NOMO-1 (cell line): ENCODE data around the gene CPSF4.

ENCODE experiments used
- DNase-seq, 2 experiments: peaks; one replicate each; lab custom pipeline; 2025; ENCODE audit not compliant: unreplicated experiment in 2 of 2; lab: John Stamatoyannopoulos, UW

The CPSF4 gene

GRCh38 chr7:99438573-99439480 lies at the start of gene CPSF4, which contains the start of gene PTCD1:
CPSF4 (plus strand) TSS chr7:99438943; CDS start chr7:99439083, 140 bp downstream.
PTCD1 (minus strand) TSS chr7:99438798; CDS start chr7:99435242, 3,556 bp downstream.
- DNase-seq, result peak; percentile 96 to 98

- DNase-seq, result no peak
Observed at GRCh38 chr7:99389772-99390171, 49.0 kb upstream of the CPSF4 start.

GRCh38 chr7:99390941-99391602 lies 47.7 kb upstream of the CPSF4 start:
- DNase-seq, result no peak

- DNase-seq, result no peak
Observed at GRCh38 chr7:99392046-99392445, 46.7 kb upstream of the CPSF4 start.

GRCh38 chr7:99392659-99393354 lies 45.9 kb upstream of the CPSF4 start:
- no peak for DNase-seq

- no peak for DNase-seq
Observed at GRCh38 chr7:99393355-99394187, 45.2 kb upstream of the CPSF4 start.

GRCh38 chr7:99394188-99394502 lies 44.6 kb upstream of the CPSF4 start:
- DNase-seq, result no peak

- DNase-seq, result no peak
Observed at GRCh38 chr7:99395616-99396327, 43.0 kb upstream of the CPSF4 start.

- DNase-seq, result no peak
Observed at GRCh38 chr7:99396418-99397296, 42.1 kb upstream of the CPSF4 start.

- DNase-seq, result no peak
Observed at GRCh38 chr7:99397297-99397983, 41.3 kb upstream of the CPSF4 start.

GRCh38 chr7:99398891-99399445 lies 39.8 kb upstream of the CPSF4 start:
- DNase-seq, result no peak

GRCh38 chr7:99399597-99399996 lies 39.1 kb upstream of the CPSF4 start:
- no peak for DNase-seq

GRCh38 chr7:99402854-99403253 lies 35.9 kb upstream of the CPSF4 start:
- no peak for DNase-seq

GRCh38 chr7:99403764-99404163 lies 35.0 kb upstream of the CPSF4 start:
- no peak for DNase-seq

GRCh38 chr7:99404235-99404976 lies 34.3 kb upstream of the CPSF4 start:
- DNase-seq, result no peak

GRCh38 chr7:99404977-99405320 lies 33.8 kb upstream of the CPSF4 start:
- no peak for DNase-seq

GRCh38 chr7:99406557-99406956 lies 32.2 kb upstream of the CPSF4 start:
- no peak for DNase-seq
